G401.6 (cell line): Measurements from ENCODE around the gene ABCC1.
"Not testable (repeated sequence)": the region's sequence is repeated elsewhere in the genome, so short reads cannot be mapped to it uniquely, and the experiment has no call there.

ENCODE experiments used
- FAIRE-seq: peaks from 2 replicates; lab custom pipeline; 2012; peaks lifted over from hg19 to GRCh38; lab: Jason Lieb, UNC

ABCC1 gene

GRCh38 chr16:16141784-16142396 is 192.5 kb downstream of the ABCC1 start:
- no peak for FAIRE-seq

- FAIRE-seq, result no peak
Measured at GRCh38 chr16:16143038-16143763, 193.8 kb downstream of the ABCC1 start.

- no peak for FAIRE-seq
Measured at GRCh38 chr16:16143931-16144330, 194.5 kb downstream of the ABCC1 start.

GRCh38 chr16:16144416-16144815 is 195.0 kb downstream of the ABCC1 start:
- FAIRE-seq, result no peak

- FAIRE-seq, result no peak
Measured at GRCh38 chr16:16145286-16145685, 195.9 kb downstream of the ABCC1 start.

- no peak for FAIRE-seq
Measured at GRCh38 chr16:16146380-16147315, 197.2 kb downstream of the ABCC1 start.

- no peak for FAIRE-seq
Measured at GRCh38 chr16:16147316-16147999, 198.0 kb downstream of the ABCC1 start.

GRCh38 chr16:16148000-16148599 is 198.7 kb downstream of the ABCC1 start:
- not testable (repeated sequence) for FAIRE-seq

GRCh38 chr16:16148755-16149154 is 199.3 kb downstream of the ABCC1 start:
- FAIRE-seq, result no peak

- FAIRE-seq, result no peak
Measured at GRCh38 chr16:16149710-16150116, 200.3 kb downstream of the ABCC1 start.

- no peak for FAIRE-seq
Measured at GRCh38 chr16:16150117-16150877, 200.9 kb downstream of the ABCC1 start.

- no peak for FAIRE-seq
Measured at GRCh38 chr16:16150878-16151152, 201.4 kb downstream of the ABCC1 start.

GRCh38 chr16:16151315-16151714 is 201.9 kb downstream of the ABCC1 start:
- no peak for FAIRE-seq

- FAIRE-seq, result not testable (repeated sequence)
Measured at GRCh38 chr16:16153000-16153399, 203.6 kb downstream of the ABCC1 start.

GRCh38 chr16:16154281-16154951 is 205.0 kb downstream of the ABCC1 start:
- no peak for FAIRE-seq

- FAIRE-seq, result no peak
Measured at GRCh38 chr16:16155234-16155633, 205.8 kb downstream of the ABCC1 start.

GRCh38 chr16:16157166-16157565 is 207.8 kb downstream of the ABCC1 start:
- no peak for FAIRE-seq

- no peak for FAIRE-seq
Measured at GRCh38 chr16:16158082-16158658, 208.8 kb downstream of the ABCC1 start.

- no peak for FAIRE-seq
Measured at GRCh38 chr16:16158741-16159374, 209.4 kb downstream of the ABCC1 start.

- FAIRE-seq, result no peak
Measured at GRCh38 chr16:16159662-16160061, 210.2 kb downstream of the ABCC1 start.
